GM23338 (cell line): Measurements from ENCODE around the gene OCA2. TPM values are rescaled to one million over a fixed set of nuclear protein-coding genes. Genes with fewer than 3 reads are reported as not detected.

ENCODE experiments used
- ATAC-seq: fragments of 200-7000 bp; cut with Tn5 transposase; 3 replicates; pipeline ENCODE4 v1.9.1; 2020
- DNase-seq: peaks from one replicate; pipeline ENCODE4 v3.0.0-alpha.2; 2015; ENCODE audit warnings: low spot score
- H2AFZ ChIP-seq: fragments of 200-600 bp; sonication (generic); 2 replicates; pipeline ENCODE4 v1.8.0; 2016; ENCODE audit warnings: antibody characterized with exemption, mild to moderate bottlenecking, moderate library complexity
- H3F3A ChIP-seq: fragments of 200-600 bp; sonication (generic); replicated peaks from 2 replicates; pipeline ENCODE4 v1.8.0; 2017; ENCODE audit warnings: antibody characterized with exemption, mixed run types, low read depth
- H3K27ac ChIP-seq: fragments of 200-600 bp; sonication (generic); 2 replicates; pipeline ENCODE4 v1.6.1; 2016; ENCODE audit warnings: low read depth
- H3K27me3 ChIP-seq: fragments of 200-600 bp; sonication (generic); 2 replicates; pipeline ENCODE4 v1.8.0; 2016; ENCODE audit warnings: mild to moderate bottlenecking, mixed run types, moderate library complexity; ENCODE audit not compliant: insufficient read depth
- H3K36me3 ChIP-seq: fragments of 200-600 bp; sonication (generic); 2 replicates; pipeline ENCODE4 v1.8.0; 2016; ENCODE audit warnings: mild to moderate bottlenecking; ENCODE audit not compliant: insufficient read depth
- H3K4me1 ChIP-seq: fragments of 200-600 bp; sonication (generic); 2 replicates; pipeline ENCODE4 v1.8.0; 2016; ENCODE audit warnings: mild to moderate bottlenecking, moderate library complexity; ENCODE audit not compliant: insufficient read depth
- H3K4me2 ChIP-seq: fragments of 200-600 bp; sonication (generic); 2 replicates; pipeline ENCODE4 v1.7.1; 2017; ENCODE audit warnings: mixed run types
- H3K4me3 ChIP-seq: fragments of 200-600 bp; sonication (generic); 2 replicates; pipeline ENCODE4 v1.6.1; 2016; ENCODE audit warnings: mixed run types
- H3K79me2 ChIP-seq: fragments of 200-600 bp; sonication (generic); replicated peaks from 2 replicates; pipeline ENCODE4 v1.8.0; 2017; ENCODE audit warnings: mild to moderate bottlenecking; ENCODE audit not compliant: insufficient read depth
- H3K9me2 ChIP-seq: fragments of 200-600 bp; sonication (generic); 2 replicates; pipeline ENCODE4 v1.8.0; 2017; ENCODE audit not compliant: insufficient read depth
- H4K20me1 ChIP-seq: fragments of 200-600 bp; sonication (generic); replicated peaks from 2 replicates; pipeline ENCODE4 v1.8.0; 2017; ENCODE audit warnings: mild to moderate bottlenecking; ENCODE audit not compliant: insufficient read depth
- H3K27ac Mint-ChIP-seq: 2 replicates; pipeline ENCODE4 v1.8.0; 2020; ENCODE audit warnings: inconsistent platforms, mild to moderate bottlenecking, moderate library complexity, mixed read lengths
- H3K27me3 Mint-ChIP-seq: 3 replicates; pipeline ENCODE4 v1.8.0; 2022; ENCODE audit warnings: low read depth, mild to moderate bottlenecking, moderate library complexity, mixed read lengths, inconsistent platforms; ENCODE audit not compliant: insufficient read depth, poor library complexity
- H3K36me3 Mint-ChIP-seq: 3 replicates; pipeline ENCODE4 v1.8.0; 2021; ENCODE audit warnings: low read depth, mild to moderate bottlenecking, inconsistent platforms, moderate library complexity, mixed read lengths
- H3K4me1 Mint-ChIP-seq: 3 replicates; pipeline ENCODE4 v1.8.0; 2020; ENCODE audit warnings: mild to moderate bottlenecking, inconsistent platforms, mixed read lengths
- H3K4me3 Mint-ChIP-seq: 3 replicates; pipeline ENCODE4 v1.8.0; 2021; ENCODE audit warnings: moderate library complexity, mild to moderate bottlenecking, inconsistent platforms, mixed read lengths
- H3K9me3 Mint-ChIP-seq: 3 replicates; pipeline ENCODE4 v1.8.0; 2020; ENCODE audit warnings: moderate library complexity, mild to moderate bottlenecking, inconsistent platforms, mixed read lengths
- CREB1 ChIP-seq: fragments of 250-450 bp; sonication (Bioruptor Pico); IDR thresholded peaks from 2 replicates; pipeline ENCODE4 v1.5.0; 2020; ENCODE audit warnings: low read depth, mild to moderate bottlenecking, moderate library complexity
- EZH2 ChIP-seq: fragments of 200-600 bp; sonication (generic); IDR thresholded peaks from one replicate; pipeline ENCODE4 v1.8.0; 2017; ENCODE audit warnings: antibody characterized with exemption, mild to moderate bottlenecking, low read depth; ENCODE audit not compliant: unreplicated experiment
- JUNB ChIP-seq: IDR thresholded peaks from one replicate; pipeline ENCODE4 v1.6.1; 2016; ENCODE audit warnings: antibody characterized with exemption; ENCODE audit not compliant: unreplicated experiment
- NANOG ChIP-seq: IDR thresholded peaks from 2 replicates; pipeline ENCODE4 v1.6.1; 2016; ENCODE audit warnings: antibody characterized with exemption, borderline replicate concordance
- STAT1 ChIP-seq: IDR thresholded peaks from one replicate; pipeline ENCODE4 v1.6.1; 2016; ENCODE audit warnings: antibody characterized with exemption; ENCODE audit not compliant: unreplicated experiment
- ZNF114 ChIP-seq: fragments of 250-450 bp; sonication (Bioruptor Pico); IDR thresholded peaks from 2 replicates; pipeline ENCODE4 v1.5.0; 2020; ENCODE audit warnings: mild to moderate bottlenecking, moderate library complexity
- ZNF331 ChIP-seq: fragments of 250-450 bp; sonication (Bioruptor Pico); IDR thresholded peaks from 2 replicates; pipeline ENCODE4 v1.5.0; 2020; ENCODE audit warnings: low read depth, mild to moderate bottlenecking, moderate library complexity
- polyA plus RNA-seq: library from polyadenylated mRNA; unstranded; fragments of >200 nt; fragmentation: Nextera tagmentation; extraction: Ambion mirVana; gene quantifications from 2 replicates; pipeline ENCODE4 v1.2.1, GENCODE V29; 2016
- total RNA-seq: library from RNA; depleted of rRNA; stranded (reverse); fragments of >200 nt; shearing (Covaris generic); gene quantifications from 2 replicates; pipeline ENCODE4 v1.2.3, GENCODE V29; 2014
- TF ChIP-seq, protein P1 (sequence below), 2 experiments: fragments of 200-600 bp in 1 of 2; sonication (generic) in 1 of 2; conservative IDR thresholded peaks; 2 replicates each; pipeline versions ENCODE4 v1.5.1 to v1.6.1; 2016 to 2017; ENCODE audit warnings: antibody characterized with exemption in 2 of 2, low read depth in 2 of 2, mild to moderate bottlenecking in 2 of 2, moderate library complexity in 1 of 2
- TF ChIP-seq, protein P2 (sequence below): IDR thresholded peaks from 2 replicates; pipeline ENCODE4 v1.6.1; 2016; ENCODE audit warnings: antibody characterized with exemption
- TF ChIP-seq, protein P3 (sequence below): fragments of 250-450 bp; sonication (Bioruptor Pico); IDR thresholded peaks from 2 replicates; pipeline ENCODE4 v1.5.0; 2020; ENCODE audit warnings: mild to moderate bottlenecking, moderate library complexity

Gene OCA2
- total and polyA plus RNA-seq, 2 experiments from 2014 or later, result 0.40 to 0.69 TPM

DNA sequence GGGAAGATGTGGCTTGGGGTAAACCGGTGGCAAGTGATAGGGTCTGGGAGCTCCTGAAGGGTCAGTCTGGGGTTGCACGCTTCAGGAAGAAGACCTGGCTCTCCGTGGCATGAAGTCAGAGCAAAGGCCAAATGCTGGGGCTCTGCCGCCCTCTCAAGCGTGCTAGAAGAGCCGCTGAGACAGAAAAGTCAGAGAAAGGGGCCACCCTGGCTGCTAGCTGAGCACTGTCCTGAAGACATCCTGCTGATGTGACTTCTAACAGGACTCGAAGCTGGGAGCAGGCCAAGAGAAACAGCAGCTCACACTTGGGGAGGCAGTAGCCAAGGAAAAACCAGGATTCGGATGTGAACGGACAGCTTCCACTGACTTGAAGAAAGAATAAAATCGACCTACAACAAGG is 270.4 kb downstream of the OCA2 start:
- Histone ChIP-seq H4K20me1 (no peaks in the 10 kb centered on the region), H3K9me2 (0 out of 2 replicates have a peak, but pooled peaks cover 4% of the 10 kb centered on the region), H2AFZ (no peak overlapping the region), H3K36me3 (no peaks in the 10 kb centered on the region), H3K4me2 (no peak overlapping the region), H3F3A (no peaks in the 10 kb centered on the region), H3K4me1 (no peaks in the 10 kb centered on the region), H3K27ac (no peak overlapping the region), H3K4me3 (no peak overlapping the region), H3K79me2 (no peaks in the 10 kb centered on the region), H3K27me3 (no peaks in the 10 kb centered on the region)
- DNase-seq (no peak), ATAC-seq (no peak)
- H3K27me3 Mint-ChIP-seq, result peaks cover 3% of the 10 kb centered on the region
- H3K36me3 Mint-ChIP-seq, result no peaks in the 10 kb centered on the region; the same call in 2 of the 3 replicates
- H3K9me3 Mint-ChIP-seq, result no peaks in the 10 kb centered on the region
- peaks cover 4% of the 10 kb centered on the region for H3K4me1 Mint-ChIP-seq
- no peak overlapping the region for H3K4me3 Mint-ChIP-seq
- H3K27ac Mint-ChIP-seq, result no peak overlapping the region
- TF ChIP-seq, protein P1, sequence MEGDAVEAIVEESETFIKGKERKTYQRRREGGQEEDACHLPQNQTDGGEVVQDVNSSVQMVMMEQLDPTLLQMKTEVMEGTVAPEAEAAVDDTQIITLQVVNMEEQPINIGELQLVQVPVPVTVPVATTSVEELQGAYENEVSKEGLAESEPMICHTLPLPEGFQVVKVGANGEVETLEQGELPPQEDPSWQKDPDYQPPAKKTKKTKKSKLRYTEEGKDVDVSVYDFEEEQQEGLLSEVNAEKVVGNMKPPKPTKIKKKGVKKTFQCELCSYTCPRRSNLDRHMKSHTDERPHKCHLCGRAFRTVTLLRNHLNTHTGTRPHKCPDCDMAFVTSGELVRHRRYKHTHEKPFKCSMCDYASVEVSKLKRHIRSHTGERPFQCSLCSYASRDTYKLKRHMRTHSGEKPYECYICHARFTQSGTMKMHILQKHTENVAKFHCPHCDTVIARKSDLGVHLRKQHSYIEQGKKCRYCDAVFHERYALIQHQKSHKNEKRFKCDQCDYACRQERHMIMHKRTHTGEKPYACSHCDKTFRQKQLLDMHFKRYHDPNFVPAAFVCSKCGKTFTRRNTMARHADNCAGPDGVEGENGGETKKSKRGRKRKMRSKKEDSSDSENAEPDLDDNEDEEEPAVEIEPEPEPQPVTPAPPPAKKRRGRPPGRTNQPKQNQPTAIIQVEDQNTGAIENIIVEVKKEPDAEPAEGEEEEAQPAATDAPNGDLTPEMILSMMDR (conservative IDR thresholded peaks at IDR 0.05; ENCODE audit: low read depth in 2 of 2), result no peak
- TF ChIP-seq STAT1, result no peak
- TF ChIP-seq, protein P2, sequence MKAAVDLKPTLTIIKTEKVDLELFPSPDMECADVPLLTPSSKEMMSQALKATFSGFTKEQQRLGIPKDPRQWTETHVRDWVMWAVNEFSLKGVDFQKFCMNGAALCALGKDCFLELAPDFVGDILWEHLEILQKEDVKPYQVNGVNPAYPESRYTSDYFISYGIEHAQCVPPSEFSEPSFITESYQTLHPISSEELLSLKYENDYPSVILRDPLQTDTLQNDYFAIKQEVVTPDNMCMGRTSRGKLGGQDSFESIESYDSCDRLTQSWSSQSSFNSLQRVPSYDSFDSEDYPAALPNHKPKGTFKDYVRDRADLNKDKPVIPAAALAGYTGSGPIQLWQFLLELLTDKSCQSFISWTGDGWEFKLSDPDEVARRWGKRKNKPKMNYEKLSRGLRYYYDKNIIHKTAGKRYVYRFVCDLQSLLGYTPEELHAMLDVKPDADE, result no peak
- no peak for TF ChIP-seq JUNB
- no peak for TF ChIP-seq EZH2
- no peak for TF ChIP-seq ZNF331 (CRISPR knock-in tag)
- TF ChIP-seq NANOG, result no peak
- no peak for TF ChIP-seq CREB1 (CRISPR knock-in tag)

DNA sequence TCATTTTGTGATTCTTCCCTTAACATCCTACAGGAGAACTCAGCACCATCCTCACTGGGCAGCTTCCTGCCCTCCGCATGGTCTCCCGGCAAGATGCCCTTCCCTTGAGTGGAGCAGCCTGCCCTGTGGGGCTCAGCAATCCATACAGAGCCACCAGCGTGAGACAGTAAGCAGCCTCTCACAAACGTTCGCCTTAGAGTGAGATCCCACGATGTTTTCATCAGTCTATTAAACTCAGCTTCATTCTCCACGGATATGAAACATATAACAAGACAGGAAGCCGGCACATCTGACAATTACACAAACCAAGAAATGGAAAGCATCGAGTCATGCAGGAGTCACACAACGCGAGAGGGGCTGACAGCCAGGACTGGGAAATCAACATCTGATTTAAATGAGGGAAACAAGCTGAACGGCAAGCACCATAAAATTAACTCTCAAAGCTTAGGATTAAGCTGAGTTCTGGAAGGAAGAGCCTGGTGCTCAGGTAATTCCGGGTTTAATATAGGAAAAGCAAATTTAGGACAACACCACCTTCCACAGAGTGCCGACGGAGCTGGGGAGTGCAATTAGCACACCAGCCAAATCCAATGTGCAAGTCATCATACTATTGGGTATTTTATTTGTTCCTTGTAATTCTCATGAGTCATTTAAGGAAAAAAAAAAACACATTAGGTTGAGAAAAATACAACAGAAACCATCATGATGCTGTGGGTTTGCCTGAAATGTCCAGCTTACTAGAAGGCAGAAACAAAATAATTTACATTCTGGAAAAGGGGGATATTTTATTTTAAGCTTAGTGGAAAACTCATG is 272.0 kb downstream of the OCA2 start:
- no peaks in the 10 kb centered on the region for H3K9me3 Mint-ChIP-seq
- Histone ChIP-seq H3K9me2 (0 out of 2 replicates have a peak, but pooled peaks cover 4% of the 10 kb centered on the region), H2AFZ (peak overlapping the region; percentile 90), H3K36me3 (no peaks in the 10 kb centered on the region), H3K27me3 (no peaks in the 10 kb centered on the region), H3K27ac (no peak overlapping the region), H4K20me1 (no peaks in the 10 kb centered on the region), H3K4me3 (no peak overlapping the region), H3K4me1 (no peaks in the 10 kb centered on the region), H3F3A (no peaks in the 10 kb centered on the region), H3K4me2 (no peak overlapping the region), H3K79me2 (no peaks in the 10 kb centered on the region)
- no peak overlapping the region for H3K4me3 Mint-ChIP-seq
- peak overlapping the region; percentile 20; the same call in 1 of the 2 replicates for H3K27ac Mint-ChIP-seq
- DNase-seq (no peak), ATAC-seq (peak; percentile 79)
- peaks cover 4% of the 10 kb centered on the region for H3K4me1 Mint-ChIP-seq
- no peaks in the 10 kb centered on the region for H3K27me3 Mint-ChIP-seq
- H3K36me3 Mint-ChIP-seq, result no peaks in the 10 kb centered on the region
- TF ChIP-seq, protein P3, sequence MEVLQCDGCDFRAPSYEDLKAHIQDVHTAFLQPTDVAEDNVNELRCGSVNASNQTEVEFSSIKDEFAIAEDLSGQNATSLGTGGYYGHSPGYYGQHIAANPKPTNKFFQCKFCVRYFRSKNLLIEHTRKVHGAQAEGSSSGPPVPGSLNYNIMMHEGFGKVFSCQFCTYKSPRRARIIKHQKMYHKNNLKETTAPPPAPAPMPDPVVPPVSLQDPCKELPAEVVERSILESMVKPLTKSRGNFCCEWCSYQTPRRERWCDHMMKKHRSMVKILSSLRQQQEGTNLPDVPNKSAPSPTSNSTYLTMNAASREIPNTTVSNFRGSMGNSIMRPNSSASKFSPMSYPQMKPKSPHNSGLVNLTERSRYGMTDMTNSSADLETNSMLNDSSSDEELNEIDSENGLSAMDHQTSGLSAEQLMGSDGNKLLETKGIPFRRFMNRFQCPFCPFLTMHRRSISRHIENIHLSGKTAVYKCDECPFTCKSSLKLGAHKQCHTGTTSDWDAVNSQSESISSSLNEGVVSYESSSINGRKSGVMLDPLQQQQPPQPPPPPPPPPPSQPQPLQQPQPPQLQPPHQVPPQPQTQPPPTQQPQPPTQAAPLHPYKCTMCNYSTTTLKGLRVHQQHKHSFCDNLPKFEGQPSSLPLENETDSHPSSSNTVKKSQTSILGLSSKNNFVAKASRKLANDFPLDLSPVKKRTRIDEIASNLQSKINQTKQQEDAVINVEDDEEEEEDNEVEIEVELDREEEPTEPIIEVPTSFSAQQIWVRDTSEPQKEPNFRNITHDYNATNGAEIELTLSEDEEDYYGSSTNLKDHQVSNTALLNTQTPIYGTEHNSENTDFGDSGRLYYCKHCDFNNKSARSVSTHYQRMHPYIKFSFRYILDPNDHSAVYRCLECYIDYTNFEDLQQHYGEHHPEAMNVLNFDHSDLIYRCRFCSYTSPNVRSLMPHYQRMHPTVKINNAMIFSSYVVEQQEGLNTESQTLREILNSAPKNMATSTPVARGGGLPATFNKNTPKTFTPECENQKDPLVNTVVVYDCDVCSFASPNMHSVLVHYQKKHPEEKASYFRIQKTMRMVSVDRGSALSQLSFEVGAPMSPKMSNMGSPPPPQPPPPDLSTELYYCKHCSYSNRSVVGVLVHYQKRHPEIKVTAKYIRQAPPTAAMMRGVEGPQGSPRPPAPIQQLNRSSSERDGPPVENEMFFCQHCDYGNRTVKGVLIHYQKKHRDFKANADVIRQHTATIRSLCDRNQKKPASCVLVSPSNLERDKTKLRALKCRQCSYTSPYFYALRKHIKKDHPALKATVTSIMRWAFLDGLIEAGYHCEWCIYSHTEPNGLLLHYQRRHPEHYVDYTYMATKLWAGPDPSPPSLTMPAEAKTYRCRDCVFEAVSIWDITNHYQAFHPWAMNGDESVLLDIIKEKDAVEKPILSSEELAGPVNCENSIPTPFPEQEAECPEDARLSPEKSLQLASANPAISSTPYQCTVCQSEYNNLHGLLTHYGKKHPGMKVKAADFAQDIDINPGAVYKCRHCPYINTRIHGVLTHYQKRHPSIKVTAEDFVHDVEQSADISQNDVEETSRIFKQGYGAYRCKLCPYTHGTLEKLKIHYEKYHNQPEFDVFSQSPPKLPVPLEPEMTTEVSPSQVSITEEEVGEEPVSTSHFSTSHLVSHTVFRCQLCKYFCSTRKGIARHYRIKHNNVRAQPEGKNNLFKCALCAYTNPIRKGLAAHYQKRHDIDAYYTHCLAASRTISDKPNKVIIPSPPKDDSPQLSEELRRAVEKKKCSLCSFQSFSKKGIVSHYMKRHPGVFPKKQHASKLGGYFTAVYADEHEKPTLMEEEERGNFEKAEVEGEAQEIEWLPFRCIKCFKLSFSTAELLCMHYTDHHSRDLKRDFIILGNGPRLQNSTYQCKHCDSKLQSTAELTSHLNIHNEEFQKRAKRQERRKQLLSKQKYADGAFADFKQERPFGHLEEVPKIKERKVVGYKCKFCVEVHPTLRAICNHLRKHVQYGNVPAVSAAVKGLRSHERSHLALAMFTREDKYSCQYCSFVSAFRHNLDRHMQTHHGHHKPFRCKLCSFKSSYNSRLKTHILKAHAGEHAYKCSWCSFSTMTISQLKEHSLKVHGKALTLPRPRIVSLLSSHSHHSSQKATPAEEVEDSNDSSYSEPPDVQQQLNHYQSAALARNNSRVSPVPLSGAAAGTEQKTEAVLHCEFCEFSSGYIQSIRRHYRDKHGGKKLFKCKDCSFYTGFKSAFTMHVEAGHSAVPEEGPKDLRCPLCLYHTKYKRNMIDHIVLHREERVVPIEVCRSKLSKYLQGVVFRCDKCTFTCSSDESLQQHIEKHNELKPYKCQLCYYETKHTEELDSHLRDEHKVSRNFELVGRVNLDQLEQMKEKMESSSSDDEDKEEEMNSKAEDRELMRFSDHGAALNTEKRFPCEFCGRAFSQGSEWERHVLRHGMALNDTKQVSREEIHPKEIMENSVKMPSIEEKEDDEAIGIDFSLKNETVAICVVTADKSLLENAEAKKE, result no peak
- TF ChIP-seq, protein P1 (conservative IDR thresholded peaks at IDR 0.05; ENCODE audit: low read depth in 2 of 2), result no peak
- no peak for TF ChIP-seq ZNF114 (CRISPR knock-in tag)
